Measurements from ENCODE around the gene SLC22A3. TPM values are rescaled to one million over a fixed set of nuclear protein-coding genes. Genes with fewer than 3 reads are reported as not detected.
A peak's percentile ranks its signal among the peaks of the same experiment; 100 is the strongest.

Gene SLC22A3
- total and polyA plus RNA-seq, 7 experiments from 2014 or later: not detected

- Mint-ChIP-seq H3K4me3 (peak overlapping the region in 3 of 10 donors; percentile 33 to 67 (median 38)), H3K9me3 (peaks cover 0 to 5% (median 0%) of the 10 kb centered on the region in 11 donors), H3K4me1 (peaks cover 0 to 21% (median 7%) of the 10 kb centered on the region in 7 donors), H3K27ac (no peak overlapping the region), H3K27me3 (peaks cover 44 to 70% (median 48%) of the 10 kb centered on the region in 5 donors), H3K36me3 (no peaks in the 10 kb centered on the region)
- ATAC-seq: no peak
- H3K9me3 ChIP-seq (ENCODE audit: control insufficient read depth in 2 of 3, low read length in 3 of 3): no peaks in the 10 kb centered on the region
- POLR2A ChIA-PET: no interaction called here
- CTCF ChIA-PET: no interaction called here
- no peak overlapping the region for H3K27ac ChIP-seq (ENCODE audit: low read depth, low read length)
- H3K36me3 ChIP-seq (ENCODE audit: control insufficient read depth in 2 of 3, insufficient read depth in 3 of 3, low read length in 3 of 3): no peaks in the 10 kb centered on the region
- H3K4me3 ChIP-seq (ENCODE audit: low read length): no peak overlapping the region
- H3K4me1 ChIP-seq (ENCODE audit: control insufficient read depth in 2 of 2, insufficient read depth in 2 of 2, low read length in 2 of 2): no peaks in the 10 kb centered on the region
- intact Hi-C loops (cut with micrococcal nuclease): no loop called here
- no peak for DNase-seq
- no peaks in the 10 kb centered on the region for H3K27me3 ChIP-seq (ENCODE audit: control insufficient read depth in 2 of 2, insufficient read depth in 2 of 2, low read length in 2 of 2)
These were observed 637 bp upstream of the SLC22A3 start for GRCh38 chr6:160347259-160348222.

- no peak overlapping the region for H3K27ac Mint-ChIP-seq
- H3K4me3 ChIP-seq (ENCODE audit: low read length): no peak overlapping the region
- DNase-seq: no peak
- intact Hi-C loops (cut with micrococcal nuclease): no loop called here
- H3K36me3 ChIP-seq (ENCODE audit: control insufficient read depth in 2 of 3, insufficient read depth in 3 of 3, low read length in 3 of 3): no peaks in the 10 kb centered on the region
- no peak for ATAC-seq
- CTCF ChIA-PET: no interaction called here
- peaks cover 0 to 21% (median 7%) of the 10 kb centered on the region in 7 donors for H3K4me1 Mint-ChIP-seq
- no peaks in the 10 kb centered on the region for H3K9me3 ChIP-seq (ENCODE audit: control insufficient read depth in 2 of 3, low read length in 3 of 3)
- H3K27me3 Mint-ChIP-seq: peaks cover 45 to 77% (median 50%) of the 10 kb centered on the region in 5 donors
- H3K4me1 ChIP-seq (ENCODE audit: control insufficient read depth in 2 of 2, insufficient read depth in 2 of 2, low read length in 2 of 2): no peaks in the 10 kb centered on the region
- no peaks in the 10 kb centered on the region for H3K27me3 ChIP-seq (ENCODE audit: control insufficient read depth in 2 of 2, insufficient read depth in 2 of 2, low read length in 2 of 2)
- peaks cover 0 to 3% (median 0%) of the 10 kb centered on the region in 11 donors for H3K9me3 Mint-ChIP-seq
- H3K4me3 Mint-ChIP-seq: peak overlapping the region in 8 of 10 donors; percentile 12 to 59 (median 54)
- H3K27ac ChIP-seq (ENCODE audit: low read depth, low read length): no peak overlapping the region
- POLR2A ChIA-PET: no interaction called here
- H3K36me3 Mint-ChIP-seq: no peaks in the 10 kb centered on the region
These were observed 853 bp downstream of the SLC22A3 start for GRCh38 chr6:160349020-160349441.

- no peaks in the 10 kb centered on the region for H3K4me1 ChIP-seq (ENCODE audit: control insufficient read depth in 2 of 2, insufficient read depth in 2 of 2, low read length in 2 of 2)
- intact Hi-C loops (cut with micrococcal nuclease): no loop called here
These were observed 1.7 kb downstream of the SLC22A3 start for GRCh38 chr6:160349814-160350350.

GRCh38 chr6:160353950-160354496 is 5.8 kb downstream of the SLC22A3 start:
- POLR2A ChIA-PET: no interaction called here
- peaks cover 22 to 73% (median 41%) of the 10 kb centered on the region in 5 donors for H3K27me3 Mint-ChIP-seq

More at GRCh38 chr6:160349814-160350350, 1.7 kb downstream of the SLC22A3 start:
- H3K36me3 ChIP-seq (ENCODE audit: control insufficient read depth in 2 of 3, insufficient read depth in 3 of 3, low read length in 3 of 3): no peaks in the 10 kb centered on the region
- ChIA-PET CTCF (no interaction called here), POLR2A (no interaction called here)
- H3K9me3 ChIP-seq (ENCODE audit: control insufficient read depth in 2 of 3, low read length in 3 of 3): no peaks in the 10 kb centered on the region
- no peaks in the 10 kb centered on the region for H3K36me3 Mint-ChIP-seq
- H3K9me3 Mint-ChIP-seq: peaks cover 0 to 3% (median 0%) of the 10 kb centered on the region in 11 donors
- ATAC-seq (no peak), DNase-seq (no peak)
- H3K27ac ChIP-seq (ENCODE audit: low read depth, low read length): no peak overlapping the region
- no peak overlapping the region for H3K4me3 ChIP-seq (ENCODE audit: low read length)
- no peaks in the 10 kb centered on the region for H3K27me3 ChIP-seq (ENCODE audit: control insufficient read depth in 2 of 2, insufficient read depth in 2 of 2, low read length in 2 of 2)
- H3K4me1 Mint-ChIP-seq: peaks cover 0 to 21% (median 7%) of the 10 kb centered on the region in 7 donors
- no peak overlapping the region for H3K27ac Mint-ChIP-seq
- peaks cover 44 to 71% (median 51%) of the 10 kb centered on the region in 5 donors for H3K27me3 Mint-ChIP-seq
- peak overlapping the region in 3 of 10 donors; percentile 10 to 59 (median 55) for H3K4me3 Mint-ChIP-seq

GRCh38 chr6:160355001-160355400 is 6.8 kb downstream of the SLC22A3 start:
- Histone ChIP-seq H3K27ac (ENCODE audit: low read depth, low read length) (no peak overlapping the region), H3K36me3 (ENCODE audit: control insufficient read depth in 2 of 3, insufficient read depth in 3 of 3, low read length in 3 of 3) (no peaks in the 10 kb centered on the region), H3K9me3 (ENCODE audit: control insufficient read depth in 2 of 3, low read length in 3 of 3) (no peaks in the 10 kb centered on the region), H3K4me3 (ENCODE audit: low read length) (no peak overlapping the region), H3K27me3 (ENCODE audit: control insufficient read depth in 2 of 2, insufficient read depth in 2 of 2, low read length in 2 of 2) (no peaks in the 10 kb centered on the region), H3K4me1 (ENCODE audit: control insufficient read depth in 2 of 2, insufficient read depth in 2 of 2, low read length in 2 of 2) (no peaks in the 10 kb centered on the region)
- Mint-ChIP-seq H3K36me3 (no peaks in the 10 kb centered on the region), H3K27ac (no peak overlapping the region), H3K9me3 (no peaks in the 10 kb centered on the region), H3K27me3 (peaks cover 12 to 64% (median 31%) of the 10 kb centered on the region in 5 donors), H3K4me1 (peaks cover 0 to 7% (median under 1%) of the 10 kb centered on the region in 7 donors), H3K4me3 (no peak overlapping the region)
- ATAC-seq: no peak
- ChIA-PET CTCF (no interaction called here), POLR2A (no interaction called here)
- DNase-seq: no peak
- intact Hi-C loops (cut with micrococcal nuclease): no loop called here

More at GRCh38 chr6:160353950-160354496, 5.8 kb downstream of the SLC22A3 start:
- Mint-ChIP-seq H3K9me3 (no peaks in the 10 kb centered on the region), H3K27ac (no peak overlapping the region), H3K36me3 (no peaks in the 10 kb centered on the region), H3K4me3 (no peak overlapping the region), H3K4me1 (peaks cover 0 to 10% (median 5%) of the 10 kb centered on the region in 7 donors)
- Histone ChIP-seq H3K4me3 (ENCODE audit: low read length) (no peak overlapping the region), H3K27ac (ENCODE audit: low read depth, low read length) (no peak overlapping the region), H3K4me1 (ENCODE audit: control insufficient read depth in 2 of 2, insufficient read depth in 2 of 2, low read length in 2 of 2) (no peaks in the 10 kb centered on the region), H3K36me3 (ENCODE audit: control insufficient read depth in 2 of 3, insufficient read depth in 3 of 3, low read length in 3 of 3) (no peaks in the 10 kb centered on the region), H3K27me3 (ENCODE audit: control insufficient read depth in 2 of 2, insufficient read depth in 2 of 2, low read length in 2 of 2) (no peaks in the 10 kb centered on the region), H3K9me3 (ENCODE audit: control insufficient read depth in 2 of 3, low read length in 3 of 3) (no peaks in the 10 kb centered on the region)
- DNase-seq (no peak), ATAC-seq (no peak)
- CTCF ChIA-PET: interaction anchor here (0.6 kb wide), 1 partner anchor 92 kb away, joined by 3 read pairs; no protein-coding TSS in a partner anchor
- intact Hi-C loops (cut with micrococcal nuclease): no loop called here

- Histone ChIP-seq H3K27me3 (ENCODE audit: control insufficient read depth in 2 of 2, insufficient read depth in 2 of 2, low read length in 2 of 2) (no peaks in the 10 kb centered on the region), H3K4me3 (ENCODE audit: low read length) (no peak overlapping the region), H3K27ac (ENCODE audit: low read depth, low read length) (no peak overlapping the region), H3K4me1 (ENCODE audit: control insufficient read depth in 2 of 2, insufficient read depth in 2 of 2, low read length in 2 of 2) (no peaks in the 10 kb centered on the region), H3K36me3 (ENCODE audit: control insufficient read depth in 2 of 3, insufficient read depth in 3 of 3, low read length in 3 of 3) (no peaks in the 10 kb centered on the region), H3K9me3 (ENCODE audit: control insufficient read depth in 2 of 3, low read length in 3 of 3) (no peaks in the 10 kb centered on the region)
- no peak overlapping the region for H3K4me3 Mint-ChIP-seq
- no peak for ATAC-seq
- ChIA-PET POLR2A (no interaction called here), CTCF (no interaction called here)
- peaks cover 3 to 55% (median 24%) of the 10 kb centered on the region in 5 donors for H3K27me3 Mint-ChIP-seq
- H3K36me3 Mint-ChIP-seq: no peaks in the 10 kb centered on the region
- intact Hi-C loops (cut with micrococcal nuclease): no loop called here
- no peak overlapping the region for H3K27ac Mint-ChIP-seq
- H3K4me1 Mint-ChIP-seq: peaks cover 0 to 7% (median 0%) of the 10 kb centered on the region in 7 donors
- no peaks in the 10 kb centered on the region for H3K9me3 Mint-ChIP-seq
- no peak for DNase-seq
These were observed 8.0 kb downstream of the SLC22A3 start for GRCh38 chr6:160356074-160356744.

All from naive thymus-derived CD4-positive, alpha-beta T cell (primary cell).